KBM-7 (cell line): ENCODE data around the gene ABLIM1.

Experiments
- DNase-seq: peaks from one replicate; pipeline ENCODE4 v3.0.0-alpha.2; 2015
- in situ Hi-C: fragments of 300-500 bp; cut with MboI; formaldehyde crosslinking; loops from 2 replicates; pipeline ENCODE4 v1.14.3; 2020; ENCODE audit warnings: low sequenced_read_pairs, low pct_unique_long_range_greater_than_20kb, mixed read lengths

Gene ABLIM1

DNA sequence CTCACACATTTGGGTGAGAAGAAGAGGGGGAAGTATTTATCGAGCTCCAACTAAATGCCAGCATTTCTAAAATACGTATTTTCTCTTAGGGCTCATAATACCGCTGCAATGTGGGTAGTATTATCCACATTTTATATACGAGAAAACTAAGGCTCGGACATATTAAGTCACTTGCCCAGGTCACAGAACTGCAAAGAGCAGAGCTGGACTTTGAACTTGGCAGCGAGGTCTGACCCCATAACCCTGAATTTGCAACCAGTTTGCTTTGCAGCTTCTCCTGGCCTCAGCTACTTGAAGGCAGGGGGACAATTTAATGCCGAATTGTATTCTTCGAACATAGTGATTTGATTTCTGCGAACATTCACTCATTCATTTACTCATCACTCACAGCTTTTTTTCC is 7.2 kb downstream of the ABLIM1 start:
- in situ Hi-C loops, result no loop called here
- DNase-seq, result no peak

DNA sequence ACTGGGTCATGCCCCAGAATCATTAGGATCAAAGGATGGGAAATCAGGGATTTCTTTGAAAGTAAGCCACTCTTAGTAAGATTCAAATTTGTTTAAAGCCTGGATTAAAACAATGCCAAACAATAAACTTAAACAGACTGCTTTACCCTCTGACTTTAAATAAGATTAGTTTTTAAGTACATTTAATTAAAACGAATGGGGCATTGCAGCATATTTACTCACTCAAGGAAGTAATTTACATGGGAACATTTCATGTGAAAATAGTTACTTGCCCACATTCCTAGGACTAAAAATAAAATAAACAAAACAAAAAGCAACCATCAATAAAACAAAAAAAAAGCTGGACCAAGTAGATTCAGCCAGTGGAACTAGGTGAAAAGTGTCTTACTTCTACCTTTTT is 7.8 kb downstream of the ABLIM1 start:
- no peak for DNase-seq
- in situ Hi-C loops, result no loop called here

DNA sequence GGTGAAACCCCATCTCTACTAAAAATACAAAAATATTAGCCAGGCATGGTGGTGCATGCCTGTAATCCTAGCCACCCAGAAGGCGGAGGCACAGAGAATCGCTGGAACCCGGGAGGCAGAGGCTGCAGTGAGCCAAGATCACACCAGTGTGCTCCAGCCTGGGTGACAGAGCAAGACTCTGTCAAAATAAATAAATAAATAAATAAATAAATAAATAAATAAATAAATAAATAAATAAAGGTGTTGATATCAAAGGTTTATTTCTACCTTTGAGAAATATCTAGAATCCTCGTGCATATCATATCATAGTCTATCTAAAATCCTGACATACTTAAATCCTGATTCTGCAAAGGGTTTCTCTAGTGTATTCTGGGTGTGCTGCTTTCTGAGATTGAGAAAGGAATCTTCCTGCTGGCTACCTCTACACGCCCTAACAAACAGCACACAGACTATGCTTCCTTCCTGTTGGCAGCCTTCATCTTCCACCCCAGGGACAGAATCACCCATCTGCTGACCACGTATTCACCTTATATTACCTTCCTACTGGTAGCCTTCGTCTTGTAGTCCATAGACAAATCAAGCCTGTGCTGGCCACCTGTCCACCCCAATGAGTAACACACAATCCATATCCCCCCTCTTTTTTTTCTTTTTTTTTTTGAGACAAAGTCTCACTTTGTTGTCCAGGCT is 8.7 kb downstream of the ABLIM1 start:
- in situ Hi-C loops, result no loop called here

DNA sequence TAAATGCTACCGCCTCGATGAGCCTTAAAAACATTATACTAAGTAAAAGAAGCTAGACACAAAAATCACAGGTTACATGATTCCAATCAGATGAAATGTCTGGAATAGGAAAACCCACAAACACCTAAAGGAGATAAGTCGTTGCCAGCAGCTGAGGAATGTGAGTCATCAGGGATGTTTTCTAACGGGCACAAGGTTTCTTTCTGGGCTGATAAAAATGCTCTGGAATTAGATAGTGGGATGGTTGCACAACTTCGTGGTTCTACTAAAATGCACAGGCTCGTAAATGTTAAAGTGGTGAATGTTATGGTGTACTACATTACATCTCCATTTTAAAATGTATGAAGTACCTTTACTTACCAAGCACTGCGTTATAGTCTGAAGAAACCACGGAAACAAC is 9.7 kb downstream of the ABLIM1 start:
- in situ Hi-C loops, result no loop called here
- DNase-seq, result no peak

More for the DNA sequence above, 8.7 kb downstream of the ABLIM1 start:
- DNase-seq, result no peak

DNA sequence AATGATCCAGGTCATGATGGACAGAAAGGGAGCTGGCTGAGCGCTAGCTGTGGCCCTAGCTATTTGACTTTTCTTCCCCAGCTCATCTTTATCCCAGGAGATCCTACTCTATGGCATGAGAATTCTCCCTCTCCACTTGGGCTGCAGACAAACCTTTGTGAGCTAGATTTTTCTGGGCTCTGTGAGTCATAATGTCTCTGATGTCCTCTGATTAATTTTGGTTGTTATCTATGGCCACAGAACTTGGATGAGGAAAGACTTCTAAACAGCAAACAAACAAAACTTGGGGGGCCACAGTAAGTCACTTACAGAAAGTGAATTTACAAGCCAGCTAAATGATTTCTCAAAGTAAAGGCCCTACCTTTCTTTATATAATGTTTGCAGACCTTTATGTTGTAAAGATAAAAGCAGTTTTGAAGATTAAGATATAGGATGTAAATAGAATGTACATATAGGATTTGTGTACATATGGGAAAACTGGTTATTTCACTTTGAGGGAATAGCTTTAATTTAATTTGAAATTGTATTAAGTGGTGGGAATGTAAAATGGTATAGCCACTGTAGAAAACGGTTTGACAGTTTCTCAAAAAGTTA is 10.4 kb downstream of the ABLIM1 start:
- DNase-seq, result no peak
- in situ Hi-C loops, result no loop called here

DNA sequence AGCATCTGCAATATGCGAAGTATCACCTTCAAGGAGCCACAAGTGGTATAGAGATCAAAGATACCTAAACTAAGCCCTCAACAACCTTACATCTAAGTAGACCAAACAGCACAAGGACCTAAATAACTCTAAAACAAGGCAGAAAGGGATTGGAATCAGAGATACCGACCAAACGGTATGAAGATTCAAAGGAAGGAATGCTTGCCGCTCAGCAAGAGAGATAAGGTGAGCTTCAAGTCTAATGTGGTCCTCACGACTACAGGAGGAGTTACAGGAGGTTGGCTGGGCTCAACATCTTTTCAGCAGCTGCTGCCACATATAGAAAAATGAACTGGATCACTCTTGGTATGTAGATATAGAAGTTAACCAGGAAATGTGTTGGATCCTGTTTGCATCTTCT is 11.6 kb downstream of the ABLIM1 start:
- in situ Hi-C loops, result no loop called here
- DNase-seq, result no peak

DNA sequence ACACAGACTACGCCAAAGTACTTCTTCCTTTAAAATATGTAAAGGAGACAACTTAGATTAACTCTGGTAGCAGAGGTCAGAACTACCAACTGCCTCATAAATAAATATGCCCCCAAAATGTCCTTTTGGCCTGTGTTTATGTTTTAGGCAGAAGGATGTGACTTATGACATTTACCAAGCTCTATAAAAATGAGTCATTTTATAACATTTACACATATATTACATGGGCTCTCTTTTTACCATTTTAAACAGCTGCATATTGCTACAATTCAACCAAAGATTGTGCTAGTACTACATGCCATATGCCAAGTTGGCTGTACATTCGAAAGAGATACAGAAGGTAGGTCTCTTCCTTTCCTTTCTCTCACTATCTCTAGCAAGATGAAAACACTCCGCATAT is 12.4 kb downstream of the ABLIM1 start:
- in situ Hi-C loops, result no loop called here

DNA sequence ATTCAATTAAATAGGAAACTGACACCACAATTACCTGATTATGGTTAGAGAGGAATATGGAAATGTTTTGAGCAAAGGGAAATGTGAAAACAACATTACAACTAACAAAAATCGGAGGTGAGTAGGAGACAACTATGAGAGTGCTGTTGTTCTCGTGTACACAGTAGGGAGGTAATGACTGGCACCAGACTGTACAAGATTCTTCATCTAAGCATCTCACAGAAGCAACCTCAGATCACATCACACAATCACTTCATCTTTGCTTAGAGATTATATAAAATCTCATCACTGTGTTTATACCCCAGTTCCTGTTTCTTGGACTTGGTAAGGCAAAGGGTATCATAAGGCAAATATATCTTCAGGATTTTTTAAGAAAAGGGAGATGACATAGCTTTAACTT is 14.9 kb downstream of the ABLIM1 start:
- DNase-seq, result no peak
- in situ Hi-C loops, result no loop called here

More for the DNA sequence above, 12.4 kb downstream of the ABLIM1 start:
- DNase-seq, result no peak

DNA sequence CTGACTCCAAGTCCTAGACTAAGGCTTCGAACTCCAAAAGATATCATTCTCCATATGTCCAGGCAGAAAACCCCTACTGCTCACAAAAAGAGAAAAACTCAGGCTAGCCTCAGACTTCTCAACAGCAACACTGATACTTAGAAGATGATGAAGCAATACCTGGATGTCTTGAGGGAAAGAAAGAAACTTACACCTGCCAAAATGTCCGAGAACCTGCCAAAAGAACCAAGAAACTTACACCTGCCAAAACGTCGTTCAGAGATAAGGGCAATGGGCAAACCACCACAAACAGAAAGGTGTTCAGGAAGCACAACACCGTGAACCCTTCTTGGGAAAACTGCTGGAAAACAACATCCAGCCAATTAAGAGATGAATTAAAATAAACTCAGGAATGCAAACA is 15.3 kb downstream of the ABLIM1 start:
- DNase-seq, result no peak
- in situ Hi-C loops, result no loop called here

DNA sequence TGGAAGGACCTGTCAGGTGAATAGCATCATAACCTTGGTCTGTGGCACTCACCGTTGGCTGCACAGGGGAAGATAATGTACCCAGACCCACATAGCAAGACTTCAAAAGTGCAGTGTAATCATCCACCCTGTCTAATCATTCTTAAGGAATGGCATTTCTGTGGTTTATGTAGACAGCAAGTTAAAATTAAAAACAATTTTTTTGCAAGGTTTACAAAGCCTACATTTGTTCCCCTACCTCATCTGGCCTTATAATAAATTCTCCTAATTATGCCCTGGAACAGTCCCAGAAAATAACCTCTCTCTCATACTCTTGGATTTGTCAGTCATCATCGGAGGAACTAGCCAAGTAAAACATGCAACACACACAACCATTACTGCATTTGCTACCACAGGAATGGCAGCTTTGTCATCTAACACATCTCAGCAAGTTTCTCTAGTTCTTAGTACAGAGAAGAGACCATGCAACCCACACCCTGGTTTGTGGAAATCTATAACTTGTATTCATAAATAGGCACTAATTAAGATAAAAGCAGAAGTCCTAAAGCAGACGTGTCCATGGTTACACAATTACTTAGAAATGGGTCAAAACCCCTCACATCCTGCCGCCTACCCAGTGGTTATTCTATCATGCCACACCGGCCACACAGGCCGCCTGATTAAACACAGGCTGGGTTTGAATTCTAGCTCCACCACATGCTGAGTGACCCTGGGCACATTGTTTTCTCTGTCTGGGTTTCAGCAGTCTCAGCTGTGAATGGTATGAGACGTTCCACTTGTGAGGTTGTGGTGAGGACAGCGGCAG is 19.1 kb downstream of the ABLIM1 start:
- no peak for DNase-seq
- in situ Hi-C loops, result no loop called here

DNA sequence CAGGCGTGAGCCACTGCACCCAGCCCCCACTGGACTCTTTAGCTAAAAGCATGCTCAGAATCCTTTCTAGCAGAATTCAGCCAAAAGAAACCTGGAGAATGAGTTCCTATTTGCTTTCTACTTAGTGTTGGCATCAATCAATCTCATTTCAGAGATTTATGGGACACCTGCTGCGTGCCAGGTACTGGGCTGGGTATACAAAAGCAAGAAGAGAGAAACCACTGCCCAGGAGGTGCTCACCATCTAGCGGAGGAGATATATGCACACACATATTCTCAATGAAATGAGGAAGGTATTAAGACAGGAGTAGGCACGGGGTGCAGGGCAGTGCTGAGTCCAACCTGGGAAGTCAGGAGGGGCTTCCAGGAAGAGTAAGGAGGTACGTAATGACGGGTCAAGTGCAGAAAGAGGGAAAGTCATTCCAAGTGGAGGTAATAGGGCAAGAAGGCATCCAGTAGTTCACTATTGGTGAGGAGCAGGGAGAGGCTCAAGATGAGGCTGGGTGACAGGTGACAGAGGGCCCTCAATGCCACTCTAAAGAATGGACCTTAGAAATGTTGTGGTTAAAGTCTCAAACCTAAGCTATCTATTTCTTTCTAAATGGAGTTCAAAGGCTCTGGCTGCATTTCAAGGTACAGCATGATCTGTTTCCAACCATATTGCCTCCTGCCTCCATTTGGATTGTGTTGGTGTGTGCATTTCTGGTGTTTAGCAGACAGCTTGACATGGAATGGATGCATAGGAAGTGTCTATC is 22.1 kb downstream of the ABLIM1 start:
- in situ Hi-C loops, result no loop called here
- no peak for DNase-seq

DNA sequence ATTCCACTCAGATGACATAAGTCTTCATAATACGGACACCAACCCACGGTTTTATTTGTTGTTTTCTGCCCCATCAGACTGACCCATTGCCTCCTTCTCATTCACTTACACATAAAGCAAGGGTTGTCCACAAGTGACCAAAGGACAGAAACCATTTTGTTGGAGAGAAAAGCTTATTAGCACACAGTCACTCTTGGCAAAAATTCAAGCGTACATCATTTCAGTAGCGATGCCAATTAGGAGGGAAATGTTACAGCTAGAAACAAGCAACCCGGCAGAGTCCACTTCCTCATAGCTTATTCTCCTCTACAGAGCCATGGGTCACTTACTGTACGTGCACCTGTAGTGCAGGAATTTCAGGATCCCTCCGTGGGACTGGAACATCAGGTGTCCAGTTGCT is 23.0 kb downstream of the ABLIM1 start:
- in situ Hi-C loops, result no loop called here
- DNase-seq, result no peak

DNA sequence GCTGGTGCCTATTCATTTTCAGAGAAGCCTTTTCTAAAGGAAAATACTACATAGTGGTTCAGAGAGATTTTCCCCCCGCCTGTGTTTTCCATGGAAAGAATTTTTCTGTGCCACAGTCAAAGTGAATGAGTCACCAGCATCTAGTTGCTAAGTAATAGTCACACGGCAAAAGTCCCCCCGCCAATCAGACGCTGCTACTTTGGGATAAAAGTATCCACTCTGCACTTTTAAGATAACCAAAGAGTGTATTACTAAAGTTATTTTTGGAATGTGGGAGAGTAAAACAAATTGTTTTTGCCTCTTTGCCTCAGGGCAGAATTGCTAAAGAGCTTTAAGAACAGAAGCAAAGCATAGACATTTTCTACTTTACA is 23.5 kb downstream of the ABLIM1 start:
- no peak for DNase-seq
- in situ Hi-C loops, result no loop called here

DNA sequence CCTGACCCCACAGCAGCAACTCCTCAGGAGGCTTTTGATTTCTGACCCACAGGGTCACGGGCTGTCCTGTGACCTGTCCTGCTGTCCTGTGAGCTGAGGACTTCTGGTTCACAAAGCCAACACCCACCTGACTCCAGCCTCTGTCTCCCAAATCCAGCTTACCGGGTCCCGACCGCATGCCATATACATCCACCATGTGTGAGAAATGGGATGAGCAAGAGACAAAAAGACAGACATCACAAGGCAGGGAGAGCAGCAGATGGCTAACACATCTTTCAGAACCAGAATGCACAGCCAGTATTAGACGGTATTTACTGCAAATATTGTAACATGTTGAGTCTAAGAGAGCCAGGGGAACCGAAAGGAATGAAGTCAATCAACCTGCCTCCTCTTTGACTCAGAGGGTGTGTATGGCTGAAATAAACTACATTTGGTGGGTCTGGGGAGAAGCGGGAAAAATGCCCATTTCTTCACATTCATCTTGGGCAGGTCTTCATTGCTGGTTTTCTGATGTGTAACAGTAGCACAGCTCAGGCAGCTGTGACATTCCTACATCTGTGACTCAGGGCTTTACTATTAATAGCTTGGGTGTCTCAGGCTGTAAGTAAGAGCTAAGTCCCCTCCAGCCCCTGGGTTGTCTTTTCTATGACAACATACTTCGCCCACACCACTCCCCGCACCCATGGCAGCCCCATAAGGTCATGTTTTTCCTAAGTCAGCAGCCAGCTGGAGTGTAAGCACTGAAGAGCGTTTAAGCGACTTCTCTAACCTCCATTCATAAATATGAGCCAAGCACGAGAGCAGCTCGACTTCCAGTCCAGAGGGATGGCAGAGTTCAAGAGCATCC is 25.0 kb downstream of the ABLIM1 start:
- DNase-seq, result no peak

DNA sequence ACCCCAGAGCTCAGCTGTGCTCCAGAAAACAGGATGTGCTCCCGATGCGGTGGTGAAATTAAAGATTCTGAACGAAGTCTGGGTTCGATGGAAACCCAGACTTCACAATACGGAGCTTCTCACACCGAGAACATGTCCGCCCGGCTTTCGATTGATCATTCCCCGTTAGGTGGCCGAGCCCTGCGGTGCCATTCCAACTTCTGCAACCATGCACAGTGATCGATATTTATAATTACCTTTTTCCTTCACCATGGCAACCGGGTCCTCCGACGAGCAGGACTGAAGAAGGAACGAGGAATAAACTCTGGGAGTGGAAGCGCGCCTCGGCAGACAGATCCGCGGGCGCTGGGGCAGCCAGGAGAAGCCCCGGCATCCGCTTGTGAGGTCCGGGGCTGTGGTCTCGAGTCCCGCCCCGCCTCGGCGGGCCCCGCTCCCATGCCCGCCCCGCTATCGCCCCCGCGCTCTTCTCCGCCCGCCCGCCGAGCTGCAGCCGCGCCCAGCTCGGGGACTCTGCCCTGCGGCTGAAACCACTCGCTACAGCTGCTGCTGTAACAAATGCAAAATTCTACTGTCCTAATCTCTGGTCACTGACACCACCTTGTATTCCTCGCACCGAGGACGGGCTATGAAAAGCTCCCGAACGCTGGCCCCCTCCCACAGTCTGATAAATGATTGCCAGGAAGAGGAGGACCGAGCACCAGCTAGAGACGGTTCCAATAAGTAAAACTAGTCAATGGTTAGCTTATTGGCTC is 26.2 kb downstream of the ABLIM1 start:
- DNase-seq, result no peak
- in situ Hi-C loops, result no loop called here

More for the DNA sequence above, 25.0 kb downstream of the ABLIM1 start:
- in situ Hi-C loops, result no loop called here

DNA sequence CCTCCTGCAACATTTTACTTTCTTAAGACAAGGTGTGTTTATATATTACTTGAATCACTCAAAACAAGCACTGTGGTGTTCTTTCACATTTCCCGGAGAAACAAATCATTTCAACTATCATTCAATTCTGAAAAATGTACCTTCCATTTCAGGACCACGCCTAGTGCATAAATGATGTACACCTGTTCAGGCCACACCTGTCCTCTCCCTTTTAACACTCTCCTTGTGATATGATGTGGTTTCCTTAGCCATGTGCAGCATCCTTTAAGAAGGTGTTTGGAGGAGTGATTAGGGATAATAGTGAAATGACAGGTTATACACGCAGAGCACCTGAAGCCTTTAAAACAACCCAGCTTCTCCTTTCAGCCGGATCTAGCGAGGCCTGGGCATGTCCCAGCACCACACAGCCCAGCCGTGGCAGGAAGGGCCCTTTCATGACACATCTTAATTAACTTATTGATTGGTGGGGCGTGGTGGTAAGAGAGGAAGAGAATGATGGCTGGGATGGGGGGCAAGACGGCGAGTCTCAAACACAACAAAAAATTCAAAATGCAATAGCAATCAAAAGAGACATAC is 26.9 kb downstream of the ABLIM1 start:
- DNase-seq, result no peak
- in situ Hi-C loops, result no loop called here

DNA sequence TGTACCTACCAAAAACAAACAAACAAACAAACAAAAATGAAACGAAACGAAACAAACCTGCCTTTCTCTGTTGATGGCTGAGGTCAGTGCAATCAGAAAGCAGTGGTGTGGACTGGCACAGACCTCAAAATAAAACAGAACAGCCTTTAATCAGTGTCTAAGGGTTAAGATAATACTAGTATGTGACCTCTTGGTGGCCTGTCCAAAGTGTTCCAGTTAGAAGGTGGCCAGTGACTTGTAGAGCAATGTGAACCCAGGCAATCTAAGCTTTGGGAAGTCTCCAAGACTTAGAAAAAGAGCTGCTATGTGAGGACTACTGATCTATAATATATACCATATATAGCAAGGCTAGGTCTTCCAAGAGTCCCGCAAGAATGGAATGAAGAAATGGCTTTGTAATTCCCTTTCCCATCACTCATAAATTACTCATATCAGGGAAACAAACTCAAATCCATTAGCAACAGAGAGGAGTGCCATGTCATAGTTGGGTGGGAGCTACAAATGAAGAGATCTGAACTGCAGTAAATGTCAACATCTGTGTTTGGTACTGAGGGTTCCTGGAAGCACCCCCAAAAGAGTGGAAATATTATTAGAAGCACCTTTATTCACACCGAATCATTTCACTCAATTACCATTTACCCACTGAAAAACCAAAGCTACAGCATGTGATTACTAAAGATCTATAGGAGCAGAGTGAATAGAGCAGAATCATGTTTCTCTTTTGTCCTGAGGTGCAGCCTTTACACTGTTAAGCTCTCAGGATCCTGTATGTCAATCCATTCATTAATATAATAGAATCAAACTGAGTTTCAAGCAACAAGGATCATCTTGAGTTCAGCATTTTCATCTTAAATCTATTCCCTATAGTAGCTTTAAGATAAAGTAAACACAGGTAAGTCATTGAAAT is 28.0 kb downstream of the ABLIM1 start:
- in situ Hi-C loops, result no loop called here
- DNase-seq, result no peak
